Esophagus squamous epithelium (tissue), 4 donors: Measurements from ENCODE around the gene GXYLT2.

Experiments
- POLR2A ChIP-seq, 4 donors: fragments of 450-650 bp; IDR thresholded peaks; one replicate each; pipeline ENCODE4 v1.6.1; 2017; ENCODE audit warnings: antibody characterized with exemption in 4 of 4, mild to moderate bottlenecking in 4 of 4, moderate library complexity in 3 of 4
- TF ChIP-seq, protein P1 (sequence below), 6 experiments: fragments of 450-650 bp in 4 of 6; fragments of 200-600 bp in 2 of 6; sonication (generic) in 2 of 6; IDR thresholded peaks; one replicate each; pipeline ENCODE4 v1.5.1; 2016 to 2019; ENCODE audit warnings: antibody characterized with exemption in 6 of 6, mild to moderate bottlenecking in 4 of 6, moderate library complexity in 4 of 6

DNA sequence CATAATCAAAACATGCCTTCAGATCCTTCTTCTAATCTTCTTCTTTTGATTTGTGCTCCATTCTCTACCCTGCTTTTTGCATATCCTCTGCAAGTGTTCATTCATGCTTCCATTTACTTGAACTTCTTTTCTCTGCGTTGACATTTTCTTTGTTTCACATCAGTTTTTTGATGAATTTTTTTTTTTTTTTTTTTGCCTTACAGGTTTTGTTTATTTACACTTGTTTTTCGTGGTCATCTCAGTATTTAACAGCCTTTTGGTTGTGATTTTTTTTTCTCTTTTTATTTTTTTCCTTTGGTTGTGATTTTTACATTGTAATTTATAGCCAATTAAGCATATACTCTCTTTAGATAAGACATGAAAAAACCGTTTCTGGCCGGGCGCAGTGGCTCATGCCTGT, 27.8 kb upstream of the GXYLT2 start:
- TF ChIP-seq, protein P1, sequence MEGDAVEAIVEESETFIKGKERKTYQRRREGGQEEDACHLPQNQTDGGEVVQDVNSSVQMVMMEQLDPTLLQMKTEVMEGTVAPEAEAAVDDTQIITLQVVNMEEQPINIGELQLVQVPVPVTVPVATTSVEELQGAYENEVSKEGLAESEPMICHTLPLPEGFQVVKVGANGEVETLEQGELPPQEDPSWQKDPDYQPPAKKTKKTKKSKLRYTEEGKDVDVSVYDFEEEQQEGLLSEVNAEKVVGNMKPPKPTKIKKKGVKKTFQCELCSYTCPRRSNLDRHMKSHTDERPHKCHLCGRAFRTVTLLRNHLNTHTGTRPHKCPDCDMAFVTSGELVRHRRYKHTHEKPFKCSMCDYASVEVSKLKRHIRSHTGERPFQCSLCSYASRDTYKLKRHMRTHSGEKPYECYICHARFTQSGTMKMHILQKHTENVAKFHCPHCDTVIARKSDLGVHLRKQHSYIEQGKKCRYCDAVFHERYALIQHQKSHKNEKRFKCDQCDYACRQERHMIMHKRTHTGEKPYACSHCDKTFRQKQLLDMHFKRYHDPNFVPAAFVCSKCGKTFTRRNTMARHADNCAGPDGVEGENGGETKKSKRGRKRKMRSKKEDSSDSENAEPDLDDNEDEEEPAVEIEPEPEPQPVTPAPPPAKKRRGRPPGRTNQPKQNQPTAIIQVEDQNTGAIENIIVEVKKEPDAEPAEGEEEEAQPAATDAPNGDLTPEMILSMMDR (IDR thresholded peaks at IDR 0.05): no peak
- no peak for TF ChIP-seq POLR2A (IDR thresholded peaks at IDR 0.05)
